Colonic mucosa (tissue), 4 donors: ENCODE data around the gene ADGRB2. TPM values are rescaled to one million over a fixed set of nuclear protein-coding genes. Genes with fewer than 3 reads are reported as not detected.

Experiments
- DNase-seq: peaks from one replicate; pipeline ENCODE4 v3.0.0-alpha.2; 2020
- H3K27ac ChIP-seq: fragments of 200-600 bp; one replicate; pipeline ENCODE4 v1.8.0; 2021
- H3K27me3 ChIP-seq: fragments of 200-600 bp; one replicate; pipeline ENCODE4 v1.8.0; 2021
- H3K36me3 ChIP-seq: fragments of 200-600 bp; one replicate; pipeline ENCODE4 v1.8.0; 2021
- H3K4me1 ChIP-seq: fragments of 200-600 bp; one replicate; pipeline ENCODE4 v1.8.0; 2021; ENCODE audit warnings: mild to moderate bottlenecking
- H3K4me3 ChIP-seq: fragments of 200-600 bp; one replicate; pipeline ENCODE4 v1.8.0; 2021
- H3K9ac ChIP-seq, 2 donors: one replicate each; pipeline ENCODE4 v1.7.0; 2013; ENCODE audit warnings: control low read depth in 2 of 2, low read depth in 2 of 2, low read length in 2 of 2
- H3K9me3 ChIP-seq: fragments of 200-600 bp; one replicate; pipeline ENCODE4 v1.8.0; 2021
- intact Hi-C: fragments of 100-400 bp; cut with DNase I; formaldehyde crosslinking; loops from one replicate; pipeline ENCODE4 v1.14.1; 2022
- total RNA-seq, 2 donors: library from RNA; stranded (reverse); fragmentation: NEBNext Ultra II Directional in 1 of 2; extraction: Animal tissue kit (Norgen Biotek cat#: 25700) in 1 of 2; gene quantifications; one replicate each; pipeline ENCODE4 v1.2.1, GENCODE V29; 2021
- TF ChIP-seq, protein P1 (sequence below): fragments of 200-600 bp; IDR thresholded peaks from one replicate; pipeline ENCODE4 v1.8.0; 2022; ENCODE audit warnings: antibody characterized with exemption, mild to moderate bottlenecking
- donor health status: healthy.
- donor health status: DM: no; HTN: no; CAD: no.
- donor health status: DM: no; HTN: no; CAD: no.

Gene ADGRB2
- total RNA-seq, 2 donors from 2014 or later, result 0.59 to 1.6 TPM

DNA sequence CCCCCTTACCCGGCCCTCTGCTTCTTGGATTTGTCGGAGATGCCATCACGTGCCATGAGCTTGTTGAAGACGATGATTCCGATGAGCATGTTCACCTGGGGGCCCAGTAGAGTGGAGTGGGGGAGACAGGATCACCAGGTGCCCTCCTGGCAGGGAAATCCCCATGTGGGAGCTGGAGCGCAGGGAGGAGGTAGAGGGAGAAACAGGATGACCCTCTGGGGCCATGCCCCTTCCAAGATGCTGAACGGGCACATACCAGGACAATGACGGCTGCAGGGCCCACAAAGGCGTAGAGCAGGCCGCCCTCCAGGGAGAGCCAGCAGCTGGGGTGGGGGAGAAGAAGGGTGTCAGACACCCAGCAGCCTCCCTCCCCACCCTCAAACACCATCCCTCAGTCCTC is 28.6 kb downstream of the ADGRB2 start:
- no peak for DNase-seq
- Histone ChIP-seq H3K4me1 (no peaks in the 10 kb centered on the region), H3K9ac (no peak overlapping the region), H3K27ac (no peak overlapping the region), H3K36me3 (no peaks in the 10 kb centered on the region), H3K9me3 (no peaks in the 10 kb centered on the region), H3K4me3 (no peak overlapping the region), H3K27me3 (no peaks in the 10 kb centered on the region)
- TF ChIP-seq, protein P1, sequence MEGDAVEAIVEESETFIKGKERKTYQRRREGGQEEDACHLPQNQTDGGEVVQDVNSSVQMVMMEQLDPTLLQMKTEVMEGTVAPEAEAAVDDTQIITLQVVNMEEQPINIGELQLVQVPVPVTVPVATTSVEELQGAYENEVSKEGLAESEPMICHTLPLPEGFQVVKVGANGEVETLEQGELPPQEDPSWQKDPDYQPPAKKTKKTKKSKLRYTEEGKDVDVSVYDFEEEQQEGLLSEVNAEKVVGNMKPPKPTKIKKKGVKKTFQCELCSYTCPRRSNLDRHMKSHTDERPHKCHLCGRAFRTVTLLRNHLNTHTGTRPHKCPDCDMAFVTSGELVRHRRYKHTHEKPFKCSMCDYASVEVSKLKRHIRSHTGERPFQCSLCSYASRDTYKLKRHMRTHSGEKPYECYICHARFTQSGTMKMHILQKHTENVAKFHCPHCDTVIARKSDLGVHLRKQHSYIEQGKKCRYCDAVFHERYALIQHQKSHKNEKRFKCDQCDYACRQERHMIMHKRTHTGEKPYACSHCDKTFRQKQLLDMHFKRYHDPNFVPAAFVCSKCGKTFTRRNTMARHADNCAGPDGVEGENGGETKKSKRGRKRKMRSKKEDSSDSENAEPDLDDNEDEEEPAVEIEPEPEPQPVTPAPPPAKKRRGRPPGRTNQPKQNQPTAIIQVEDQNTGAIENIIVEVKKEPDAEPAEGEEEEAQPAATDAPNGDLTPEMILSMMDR, result no peak
- intact Hi-C loops, result no loop called here

DNA sequence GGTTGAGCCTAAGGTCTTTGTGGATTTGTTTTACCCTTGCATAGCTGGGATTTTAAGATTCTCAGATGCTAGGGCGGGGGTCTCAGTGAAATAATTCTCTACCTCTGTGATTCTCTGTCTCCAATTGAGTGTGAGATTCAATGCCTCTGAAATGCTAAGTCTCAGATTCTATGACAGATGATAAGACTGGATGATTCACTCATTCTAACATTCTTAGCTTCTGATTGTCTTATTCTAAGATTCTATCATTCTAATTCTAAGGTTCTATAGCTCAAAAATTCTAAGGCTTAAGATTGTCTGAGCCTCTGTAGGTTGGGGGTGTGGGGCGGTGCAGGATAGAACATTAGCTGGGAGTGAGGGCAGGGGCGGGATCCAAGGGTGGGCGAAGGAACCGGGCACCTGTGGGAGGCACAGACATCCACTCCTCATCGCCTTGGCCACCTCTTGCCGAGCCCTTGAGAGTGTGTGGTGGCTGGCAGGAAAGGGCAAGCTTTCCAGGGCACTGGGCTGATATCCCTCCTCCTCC is 29.5 kb downstream of the ADGRB2 start:
- TF ChIP-seq, protein P1, result no peak
- intact Hi-C loops, result no loop called here
- Histone ChIP-seq H3K36me3 (no peaks in the 10 kb centered on the region), H3K27ac (no peak overlapping the region), H3K9me3 (no peaks in the 10 kb centered on the region), H3K27me3 (no peaks in the 10 kb centered on the region), H3K4me3 (no peak overlapping the region), H3K9ac (no peak overlapping the region), H3K4me1 (no peaks in the 10 kb centered on the region)
- no peak for DNase-seq

DNA sequence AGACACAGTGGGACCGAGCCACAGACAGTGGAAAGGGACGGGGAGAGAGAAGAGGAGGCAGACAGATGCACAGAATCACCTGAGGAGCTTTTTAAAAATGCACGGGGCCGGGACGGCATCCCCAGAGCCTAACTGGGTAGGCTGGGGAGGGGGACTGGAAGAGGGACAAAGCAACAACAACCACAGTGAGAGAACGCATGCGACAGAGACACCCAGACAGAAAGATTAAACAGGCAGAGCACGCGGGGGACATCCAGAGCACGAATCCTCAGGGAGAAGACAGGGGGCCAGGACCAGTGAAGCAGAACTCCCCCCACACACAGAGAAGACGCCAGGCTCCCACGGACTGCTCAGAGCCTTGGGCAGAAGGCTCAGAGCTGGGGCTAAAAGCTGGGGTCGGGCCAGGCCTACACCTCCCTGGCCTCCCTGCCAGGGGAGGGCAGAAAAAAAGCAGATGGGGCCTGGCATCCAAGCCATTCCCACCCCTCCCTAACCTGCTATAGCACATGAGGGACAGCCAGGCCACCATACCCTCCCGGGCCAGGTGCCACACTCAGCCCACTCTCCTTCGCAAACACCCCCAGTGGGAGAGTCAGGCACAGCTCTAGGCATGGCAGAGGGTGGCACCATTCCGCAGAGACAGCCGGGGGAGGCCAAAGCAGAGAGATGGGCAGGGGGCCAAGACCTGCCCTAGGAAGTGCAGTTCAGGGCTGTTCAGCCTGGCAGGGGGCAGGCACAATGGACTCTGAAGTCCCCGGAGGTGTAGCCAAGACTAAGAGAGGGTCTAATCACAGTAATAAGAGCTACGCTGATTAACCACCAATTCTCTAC is 30.5 kb downstream of the ADGRB2 start:
- TF ChIP-seq, protein P1, result no peak
- no peak overlapping the region for H3K9ac ChIP-seq
- intact Hi-C loops, result no loop called here
- no peaks in the 10 kb centered on the region for H3K27me3 ChIP-seq
- H3K4me3 ChIP-seq, result no peak overlapping the region
- no peak overlapping the region for H3K27ac ChIP-seq
- no peaks in the 10 kb centered on the region for H3K36me3 ChIP-seq
- no peaks in the 10 kb centered on the region for H3K9me3 ChIP-seq
- DNase-seq, result no peak
- H3K4me1 ChIP-seq, result no peaks in the 10 kb centered on the region

DNA sequence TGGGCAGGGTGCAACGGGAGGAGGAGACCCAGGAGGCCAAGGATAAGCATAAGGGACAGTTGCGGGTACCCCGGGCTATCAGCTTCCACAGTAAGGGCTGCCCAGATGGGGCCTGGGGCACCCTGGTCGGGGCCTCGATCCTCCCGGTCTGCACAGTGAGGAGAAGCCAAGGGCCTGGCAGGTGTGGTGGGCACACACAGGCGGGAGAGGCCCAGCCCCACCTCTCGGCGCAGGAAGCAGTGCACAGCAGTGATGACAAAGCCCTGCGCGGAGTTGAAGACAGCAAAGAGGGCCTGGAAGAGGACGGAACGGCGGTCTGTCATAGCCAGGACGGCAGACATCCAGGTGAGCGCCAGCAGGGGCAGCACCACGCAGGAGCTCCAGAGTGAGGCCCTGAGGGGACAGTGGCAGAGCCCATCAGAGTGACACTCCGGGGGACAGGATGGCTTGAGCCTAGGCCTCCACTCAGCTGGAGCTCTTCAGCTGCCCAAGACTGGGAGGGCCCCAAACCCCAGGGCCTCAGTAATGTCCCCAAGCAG is 31.3 kb downstream of the ADGRB2 start:
- no peak for DNase-seq
- Histone ChIP-seq H3K27ac (no peak overlapping the region), H3K27me3 (no peaks in the 10 kb centered on the region), H3K36me3 (no peaks in the 10 kb centered on the region), H3K4me3 (no peak overlapping the region), H3K9ac (no peak overlapping the region), H3K9me3 (no peaks in the 10 kb centered on the region), H3K4me1 (no peaks in the 10 kb centered on the region)
- intact Hi-C loops, result no loop called here
- TF ChIP-seq, protein P1, result no peak

DNA sequence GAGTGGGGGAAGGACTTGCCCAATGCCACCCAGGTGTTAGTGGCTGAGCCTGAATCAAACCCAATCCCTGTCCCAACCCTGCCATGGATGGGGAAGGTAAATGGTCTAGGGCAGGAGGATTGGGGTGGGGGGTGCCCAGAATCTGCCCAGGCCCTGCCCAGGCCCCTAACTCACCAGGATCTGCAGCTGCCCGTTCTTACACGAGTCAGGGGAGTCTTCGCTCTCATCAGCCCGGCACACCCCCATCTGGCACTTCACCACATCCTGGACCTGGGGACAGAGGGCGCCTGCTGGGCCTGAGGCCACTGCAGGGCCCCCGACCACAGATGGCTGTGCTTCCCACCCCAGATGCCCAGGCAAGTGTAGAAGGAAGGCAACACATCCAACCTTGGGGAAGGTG is 31.8 kb downstream of the ADGRB2 start:
- no peaks in the 10 kb centered on the region for H3K9me3 ChIP-seq
- TF ChIP-seq, protein P1, result no peak
- no peaks in the 10 kb centered on the region for H3K27me3 ChIP-seq
- no peak overlapping the region for H3K4me3 ChIP-seq
- H3K36me3 ChIP-seq, result no peaks in the 10 kb centered on the region
- DNase-seq, result no peak
- no peak overlapping the region for H3K9ac ChIP-seq
- intact Hi-C loops, result no loop called here
- H3K4me1 ChIP-seq, result no peaks in the 10 kb centered on the region
- H3K27ac ChIP-seq, result no peak overlapping the region
